ENCODE results near the gene CDH13. TPM values are rescaled to one million over a fixed set of nuclear protein-coding genes. Genes with fewer than 3 reads are reported as not detected.
A peak's percentile ranks its signal among the peaks of the same experiment; 100 is the strongest.

Gene CDH13
- total RNA-seq, 1 donor from 2014 or later: 46.4 TPM

- DNase-seq (ENCODE audit: extremely low spot score, unreplicated experiment): no peak
- Mint-ChIP-seq H3K27ac (no peak overlapping the region), H3K9me3 (peaks cover 6% of the 10 kb centered on the region), H3K36me3 (no peaks in the 10 kb centered on the region), H3K27me3 (no peaks in the 10 kb centered on the region), H3K4me3 (no peak overlapping the region), H3K4me1 (ENCODE audit: unreplicated experiment) (peaks cover 4% of the 10 kb centered on the region)
- TF ChIP-seq, protein P1, sequence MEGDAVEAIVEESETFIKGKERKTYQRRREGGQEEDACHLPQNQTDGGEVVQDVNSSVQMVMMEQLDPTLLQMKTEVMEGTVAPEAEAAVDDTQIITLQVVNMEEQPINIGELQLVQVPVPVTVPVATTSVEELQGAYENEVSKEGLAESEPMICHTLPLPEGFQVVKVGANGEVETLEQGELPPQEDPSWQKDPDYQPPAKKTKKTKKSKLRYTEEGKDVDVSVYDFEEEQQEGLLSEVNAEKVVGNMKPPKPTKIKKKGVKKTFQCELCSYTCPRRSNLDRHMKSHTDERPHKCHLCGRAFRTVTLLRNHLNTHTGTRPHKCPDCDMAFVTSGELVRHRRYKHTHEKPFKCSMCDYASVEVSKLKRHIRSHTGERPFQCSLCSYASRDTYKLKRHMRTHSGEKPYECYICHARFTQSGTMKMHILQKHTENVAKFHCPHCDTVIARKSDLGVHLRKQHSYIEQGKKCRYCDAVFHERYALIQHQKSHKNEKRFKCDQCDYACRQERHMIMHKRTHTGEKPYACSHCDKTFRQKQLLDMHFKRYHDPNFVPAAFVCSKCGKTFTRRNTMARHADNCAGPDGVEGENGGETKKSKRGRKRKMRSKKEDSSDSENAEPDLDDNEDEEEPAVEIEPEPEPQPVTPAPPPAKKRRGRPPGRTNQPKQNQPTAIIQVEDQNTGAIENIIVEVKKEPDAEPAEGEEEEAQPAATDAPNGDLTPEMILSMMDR (conservative IDR thresholded peaks at IDR 0.05): no peak
These were observed 764.0 kb downstream of the CDH13 start for GRCh38 chr16:83390759-83391158.

GRCh38 chr16:83392743-83393142 is 766.0 kb downstream of the CDH13 start:
- Mint-ChIP-seq H3K27ac (no peak overlapping the region), H3K27me3 (no peaks in the 10 kb centered on the region)
- DNase-seq (ENCODE audit: extremely low spot score, unreplicated experiment): no peak

DNA sequence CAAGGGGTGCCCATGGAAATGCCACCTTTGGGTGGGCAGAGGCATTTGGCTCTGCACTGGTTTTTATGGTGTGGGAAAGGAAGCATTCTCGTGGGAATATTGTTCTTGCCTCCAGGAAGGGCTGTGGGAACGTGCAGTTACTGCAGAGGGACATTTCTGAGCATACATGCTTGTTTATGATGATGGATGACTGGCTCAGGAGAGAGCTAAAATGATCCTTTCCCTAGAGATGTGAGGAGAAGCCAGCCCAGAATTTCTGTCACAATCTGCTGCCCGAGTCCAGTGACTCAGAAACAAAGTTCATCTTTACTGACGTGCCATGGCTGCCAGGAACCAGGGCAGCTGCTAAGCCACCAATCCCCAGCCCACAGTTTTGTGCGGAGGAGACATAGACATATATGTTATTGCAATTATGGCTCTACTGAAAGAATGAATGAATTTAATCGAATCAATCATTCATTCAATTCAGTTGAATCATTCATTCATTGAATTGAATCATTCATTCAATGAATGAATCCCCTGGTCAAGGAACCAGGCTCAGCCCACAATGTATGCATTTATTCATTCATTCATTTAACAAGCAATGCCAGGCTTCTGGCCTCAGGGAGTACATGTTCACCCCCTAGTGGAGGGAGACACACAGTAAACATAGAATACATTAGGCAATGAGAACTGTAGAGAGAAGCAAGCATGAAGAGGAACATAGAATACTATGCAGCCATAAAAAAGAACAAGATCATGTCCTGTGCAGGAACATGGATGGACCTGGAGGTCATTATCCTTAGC is 766.6 kb downstream of the CDH13 start:
- Mint-ChIP-seq H3K4me1 (ENCODE audit: unreplicated experiment) (peaks cover 12% of the 10 kb centered on the region), H3K4me3 (no peak overlapping the region), H3K36me3 (no peaks in the 10 kb centered on the region), H3K27ac (no peak overlapping the region), H3K27me3 (no peaks in the 10 kb centered on the region), H3K9me3 (peaks cover 6% of the 10 kb centered on the region)
- DNase-seq (ENCODE audit: extremely low spot score, unreplicated experiment): no peak
- TF ChIP-seq, protein P1 (conservative IDR thresholded peaks at IDR 0.05): peak; percentile 52

More at GRCh38 chr16:83392743-83393142, 766.0 kb downstream of the CDH13 start:
- Mint-ChIP-seq H3K9me3 (peaks cover 6% of the 10 kb centered on the region), H3K4me3 (no peak overlapping the region), H3K4me1 (ENCODE audit: unreplicated experiment) (peaks cover 9% of the 10 kb centered on the region), H3K36me3 (no peaks in the 10 kb centered on the region)
- TF ChIP-seq, protein P1 (conservative IDR thresholded peaks at IDR 0.05): no peak

GRCh38 chr16:83397601-83398291 is 771.0 kb downstream of the CDH13 start:
- peaks cover 21% of the 10 kb centered on the region for H3K4me1 Mint-ChIP-seq (ENCODE audit: unreplicated experiment)
- no peak for DNase-seq (ENCODE audit: extremely low spot score, unreplicated experiment)
- H3K4me3 Mint-ChIP-seq: no peak overlapping the region
- H3K36me3 Mint-ChIP-seq: no peaks in the 10 kb centered on the region
- peaks cover 6% of the 10 kb centered on the region for H3K9me3 Mint-ChIP-seq
- TF ChIP-seq, protein P1 (conservative IDR thresholded peaks at IDR 0.05): no peak
- no peak overlapping the region for H3K27ac Mint-ChIP-seq
- H3K27me3 Mint-ChIP-seq: no peaks in the 10 kb centered on the region

DNA sequence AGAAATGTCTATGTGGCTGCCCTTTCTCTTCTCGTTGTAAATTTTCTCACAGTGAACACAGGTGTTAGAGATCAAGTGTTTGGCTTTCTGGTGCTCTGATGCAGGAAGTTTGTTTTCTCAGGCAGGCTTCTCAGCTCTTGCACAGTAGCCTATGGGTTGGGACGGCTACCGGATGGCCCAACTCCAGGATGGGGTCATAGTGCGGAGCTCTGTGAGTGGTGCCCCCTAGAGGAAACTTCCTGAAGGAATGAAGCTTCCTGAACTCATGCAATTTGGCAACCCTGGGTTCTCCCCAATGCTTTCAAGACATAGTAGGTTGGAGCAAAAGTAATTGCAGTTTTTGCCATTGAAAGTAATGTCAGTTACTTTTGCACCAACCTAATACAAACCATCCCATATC is 773.5 kb downstream of the CDH13 start:
- no peak overlapping the region for H3K27ac Mint-ChIP-seq

More for the DNA sequence above, 773.5 kb downstream of the CDH13 start:
- Mint-ChIP-seq H3K4me3 (no peak overlapping the region), H3K27me3 (peaks cover 2% of the 10 kb centered on the region), H3K4me1 (ENCODE audit: unreplicated experiment) (peaks cover 21% of the 10 kb centered on the region), H3K36me3 (no peaks in the 10 kb centered on the region), H3K9me3 (no peaks in the 10 kb centered on the region)
- no peak for DNase-seq (ENCODE audit: extremely low spot score, unreplicated experiment)
- TF ChIP-seq, protein P1 (conservative IDR thresholded peaks at IDR 0.05): no peak
